Kidney (tissue), 14 donors: ENCODE data around the gene PLK1. TPM values are rescaled to one million over a fixed set of nuclear protein-coding genes. Genes with fewer than 3 reads are reported as not detected.

Experiments used
- DNase-seq, 5 donors: peaks; one replicate each; pipeline ENCODE4 v3.0.0-alpha.2; 2013 to 2020
- FAIRE-seq: peaks from 2 replicates; lab custom pipeline; 2012; peaks lifted over from hg19 to GRCh38; lab: Jason Lieb, UNC
- H3K27ac ChIP-seq, 2 donors: one replicate each; pipeline ENCODE4 v1.7.0; 2013; ENCODE audit warnings: low read depth in 2 of 2, low read length in 2 of 2, inconsistent platforms in 1 of 2
- H3K27me3 ChIP-seq: one replicate; pipeline ENCODE4 v1.7.1; 2013; ENCODE audit warnings: low read length, inconsistent platforms; ENCODE audit not compliant: control insufficient read depth, insufficient read depth
- H3K36me3 ChIP-seq, 3 donors: one replicate each; pipeline versions ENCODE4 v1.7.0 to v1.7.1; 2013; ENCODE audit warnings: low read length in 3 of 3, control low read depth in 1 of 3, inconsistent platforms in 1 of 3; ENCODE audit not compliant: insufficient read depth in 3 of 3, control insufficient read depth in 2 of 3
- H3K4me1 ChIP-seq, 3 donors: one replicate each; pipeline versions ENCODE4 v1.7.0 to v1.7.1; 2013; ENCODE audit warnings: low read length in 3 of 3, inconsistent platforms in 1 of 3, low read depth in 1 of 3; ENCODE audit not compliant: control insufficient read depth in 2 of 3, insufficient read depth in 2 of 3
- H3K4me3 ChIP-seq, 3 donors: one replicate each; pipeline versions ENCODE4 v1.7.0 to v1.8.1; 2013; ENCODE audit warnings: low read length in 3 of 3, control low read depth in 1 of 3, inconsistent platforms in 1 of 3
- H3K9ac ChIP-seq, 3 donors: one replicate each; pipeline versions ENCODE4 v1.7.0 to v1.7.1; 2013; ENCODE audit warnings: low read length in 3 of 3, control low read depth in 1 of 3, inconsistent platforms in 1 of 3
- H3K9me3 ChIP-seq, 3 donors: one replicate each; pipeline versions ENCODE4 v1.7.0 to v1.7.1; 2013; ENCODE audit warnings: low read length in 3 of 3, control low read depth in 1 of 3, inconsistent platforms in 1 of 3; ENCODE audit not compliant: control insufficient read depth in 2 of 3, insufficient read depth in 1 of 3
- CTCF ChIP-seq: IDR thresholded peaks from 3 replicates; pipeline ENCODE4 v1.5.1; 2012; ENCODE audit warnings: mild to moderate bottlenecking, moderate library complexity, borderline replicate concordance; ENCODE audit not compliant: insufficient read depth; ENCODE audit errors: extremely low read depth
- intact Hi-C: fragments of 100-400 bp; cut with DNase I; formaldehyde crosslinking; loops from one replicate; pipeline ENCODE4 v1.11.1; 2022
- polyA plus RNA-seq: library from polyadenylated mRNA; stranded (reverse); fragments of 350-450 nt; fragmentation: Illumina TruSeq; extraction: RNeasy Lipid Tissue Mini Kit (QIAGEN cat#74804); gene quantifications from one replicate; pipeline ENCODE4 v1.2.3, GENCODE V29; 2014; ENCODE audit warnings: low read depth, low replicate concordance; ENCODE audit not compliant: insufficient read depth
- total RNA-seq: library from RNA; stranded (reverse); fragmentation: NEBNext Ultra II Directional; extraction: Animal tissue kit (Norgen Biotek cat#: 25700); gene quantifications from one replicate; pipeline ENCODE4 v1.2.1, GENCODE V29; 2021
- donor health status: control.
- donor health status: control.
- donor health status: control.
- donor health status: control.
- donor health status: control.
- donor health status: DM: yes; HTN: yes; CAD: no.
- donor health status: Normal renal cell carcinoma (clear cell type).

PLK1 gene
- total and polyA plus RNA-seq, 2 donors from 2014 or later = 0.71 to 2.5 TPM

GRCh38 chr16:23700509-23700908, 21.8 kb downstream of the PLK1 start:
- Histone ChIP-seq H3K9ac (no peak overlapping the region), H3K27ac (no peak overlapping the region), H3K4me3 (no peak overlapping the region), H3K27me3 (no peaks in the 10 kb centered on the region), H3K36me3 (no peaks in the 10 kb centered on the region), H3K9me3 (peaks cover 0 to 5% (median 4%) of the 10 kb centered on the region in 3 donors), H3K4me1 (no peaks in the 10 kb centered on the region)
- TF ChIP-seq CTCF = no peak
- intact Hi-C loops = no loop called here
- FAIRE-seq = no peak
- DNase-seq = peak in 2 of 5 donors; percentile 18 to 33

DNA sequence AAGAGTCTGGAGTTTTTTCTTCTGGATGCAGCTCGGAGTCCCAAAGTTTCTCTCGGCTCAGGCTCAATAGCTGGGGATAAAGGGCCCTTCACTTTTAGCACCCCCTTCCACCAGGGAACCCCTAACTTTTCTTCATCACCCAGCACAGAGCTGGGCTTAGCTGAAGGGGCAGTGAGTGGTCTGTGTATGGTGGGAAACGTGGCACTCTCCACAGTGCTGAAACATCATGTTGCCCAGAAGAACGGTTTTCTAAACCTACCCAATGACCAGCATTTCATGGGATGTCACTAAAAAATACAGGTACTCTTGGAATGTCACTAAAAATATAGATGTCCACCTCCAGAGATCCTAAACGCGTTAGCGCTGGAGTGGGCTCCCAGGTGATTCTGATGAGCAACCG, 22.4 kb downstream of the PLK1 start:
- H3K4me3 ChIP-seq = no peak overlapping the region
- no peaks in the 10 kb centered on the region for H3K36me3 ChIP-seq
- no peak overlapping the region for H3K27ac ChIP-seq
- no peak for TF ChIP-seq CTCF
- FAIRE-seq (no peak), DNase-seq (no peak)
- H3K9ac ChIP-seq = no peak overlapping the region
- peaks cover 0 to 5% (median 4%) of the 10 kb centered on the region in 3 donors for H3K9me3 ChIP-seq
- H3K4me1 ChIP-seq = no peaks in the 10 kb centered on the region
- intact Hi-C loops = no loop called here
- no peaks in the 10 kb centered on the region for H3K27me3 ChIP-seq

DNA sequence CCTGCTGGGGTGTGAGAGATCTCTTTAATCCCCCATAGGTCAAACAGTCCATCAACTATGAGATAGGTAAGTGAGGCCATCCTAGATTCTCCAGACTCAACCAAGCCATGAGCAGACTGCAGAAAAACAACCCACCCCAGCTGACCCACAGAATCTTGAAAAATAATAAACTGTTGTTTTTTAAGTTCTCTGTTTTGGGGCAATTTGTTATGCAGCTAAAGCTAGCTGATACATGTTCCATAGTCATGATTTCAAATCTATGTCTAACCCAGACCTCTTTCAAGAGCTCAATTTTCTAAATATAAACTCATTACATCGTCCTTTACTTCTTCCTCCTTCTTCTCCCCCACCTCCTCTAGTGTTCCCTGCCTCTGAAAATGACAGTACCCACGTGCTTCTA, 24.3 kb downstream of the PLK1 start:
- FAIRE-seq (no peak), DNase-seq (no peak)
- H3K27me3 ChIP-seq = no peaks in the 10 kb centered on the region
- H3K4me1 ChIP-seq = no peaks in the 10 kb centered on the region
- H3K27ac ChIP-seq = no peak overlapping the region
- H3K36me3 ChIP-seq = no peaks in the 10 kb centered on the region
- intact Hi-C loops = no loop called here
- no peak for TF ChIP-seq CTCF
- peaks cover 0 to 5% (median 4%) of the 10 kb centered on the region in 3 donors for H3K9me3 ChIP-seq
- H3K4me3 ChIP-seq = no peak overlapping the region
- H3K9ac ChIP-seq = no peak overlapping the region

DNA sequence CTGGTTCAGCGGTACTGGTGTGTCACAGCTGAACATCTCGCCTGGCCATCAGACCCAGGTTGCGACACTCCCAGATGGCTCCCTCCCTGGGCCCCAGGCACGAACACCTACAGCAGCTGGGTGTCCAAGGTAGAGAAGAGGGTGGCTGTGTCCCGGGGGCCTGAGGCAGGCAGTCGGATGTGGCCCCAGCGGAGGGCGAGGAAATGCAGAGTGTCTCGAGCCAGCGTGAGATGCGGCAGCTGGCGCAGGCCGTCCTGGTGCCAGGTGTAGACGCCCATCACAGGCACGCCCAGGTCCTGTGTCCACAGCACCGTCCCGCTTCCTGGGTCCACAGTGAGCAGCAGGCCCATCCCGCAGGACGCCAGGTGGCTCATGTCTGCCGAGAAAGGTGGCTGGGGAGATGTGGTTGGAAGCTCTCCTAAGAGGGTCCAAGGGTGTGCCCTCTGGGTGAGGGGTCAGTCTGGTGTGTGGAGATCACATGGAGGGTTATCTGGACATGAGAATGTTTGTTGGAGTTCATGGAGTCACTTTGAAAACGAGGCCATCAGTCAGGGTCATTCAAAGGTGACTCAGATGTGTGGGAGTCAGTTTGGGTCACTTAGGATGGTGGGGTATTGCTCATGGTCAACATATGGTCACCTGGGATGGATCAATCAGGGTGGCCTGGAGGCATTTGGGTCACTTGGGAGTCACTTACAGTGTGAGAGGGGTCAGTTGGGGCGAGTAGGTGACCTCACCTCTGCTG, 26.3 kb downstream of the PLK1 start:
- Histone ChIP-seq H3K4me1 (no peaks in the 10 kb centered on the region), H3K4me3 (no peak overlapping the region), H3K27ac (no peak overlapping the region), H3K27me3 (no peaks in the 10 kb centered on the region), H3K9ac (no peak overlapping the region), H3K36me3 (no peaks in the 10 kb centered on the region), H3K9me3 (peaks cover 0 to 6% (median 5%) of the 10 kb centered on the region in 3 donors)
- DNase-seq = no peak
- no peak for TF ChIP-seq CTCF
- intact Hi-C loops = no loop called here
- no peak for FAIRE-seq
